Karpas-422 (cell line): ENCODE results near the gene PLA2G4B. TPM values are rescaled to one million over a fixed set of nuclear protein-coding genes. Genes with fewer than 3 reads are reported as not detected.

Source experiments
- DNase-seq: peaks from one replicate; pipeline ENCODE4 v3.0.0-alpha.2; 2015
- H2AFZ ChIP-seq: fragments of 200-600 bp; sonication (generic); 2 replicates; pipeline ENCODE4 v1.6.1; 2014; ENCODE audit warnings: antibody characterized with exemption, low read length, mixed read lengths
- H3K27ac ChIP-seq: fragments of 200-600 bp; sonication (generic); 2 replicates; pipeline ENCODE4 v1.5.1; 2014; ENCODE audit warnings: mild to moderate bottlenecking, low read length, moderate library complexity
- H3K27me3 ChIP-seq: fragments of 200-600 bp; sonication (generic); 2 replicates; pipeline ENCODE4 v1.6.1; 2014; ENCODE audit warnings: low read length, mixed read lengths
- H3K36me3 ChIP-seq: fragments of 200-600 bp; sonication (generic); 2 replicates; pipeline ENCODE4 v1.6.1; 2014; ENCODE audit warnings: low read length, mixed read lengths; ENCODE audit not compliant: insufficient read depth
- H3K4me1 ChIP-seq: fragments of 200-600 bp; sonication (generic); 2 replicates; pipeline ENCODE4 v1.6.1; 2014; ENCODE audit warnings: mild to moderate bottlenecking, low read length, mixed read lengths
- H3K4me2 ChIP-seq: fragments of 200-600 bp; sonication (generic); 2 replicates; pipeline ENCODE4 v1.6.1; 2014; ENCODE audit warnings: low read length, low read depth, mild to moderate bottlenecking; ENCODE audit not compliant: poor library complexity, severe bottlenecking
- H3K4me3 ChIP-seq: fragments of 200-600 bp; sonication (generic); 2 replicates; pipeline ENCODE4 v1.5.1; 2014; ENCODE audit warnings: mild to moderate bottlenecking, antibody characterized with exemption, low read length, mixed read lengths
- H3K79me2 ChIP-seq: fragments of 200-600 bp; sonication (generic); 2 replicates; pipeline ENCODE4 v1.6.1; 2014; ENCODE audit warnings: mild to moderate bottlenecking, low read length, mixed read lengths
- H3K9ac ChIP-seq: fragments of 200-600 bp; sonication (generic); 2 replicates; pipeline ENCODE4 v1.6.0; 2014; ENCODE audit warnings: low read length
- H3K9me2 ChIP-seq: fragments of 200-600 bp; sonication (generic), shearing (Covaris generic); replicated peaks from 2 replicates; pipeline ENCODE4 v1.6.0; 2014; ENCODE audit warnings: mild to moderate bottlenecking, low read length, moderate library complexity; ENCODE audit not compliant: insufficient read depth
- H3K9me3 ChIP-seq: fragments of 300-700, 200-600 bp; sonication (generic); 2 replicates; pipeline ENCODE4 v1.6.1; 2014; ENCODE audit warnings: low read length, mixed read lengths
- H4K20me1 ChIP-seq: fragments of 200-600 bp; sonication (generic); 2 replicates; pipeline ENCODE4 v1.6.1; 2014; ENCODE audit warnings: mild to moderate bottlenecking, antibody characterized with exemption, low read length, low read depth; ENCODE audit not compliant: insufficient read depth
- small RNA-seq: library from RNA; depleted of rRNA; stranded (forward); fragments of <200 nt; gene quantifications from one replicate; pipeline ENCODE3, GENCODE V24; 2014
- total RNA-seq: library from RNA; depleted of rRNA; stranded (reverse); fragments of >200 nt; shearing (Covaris generic); gene quantifications from 2 replicates; pipeline ENCODE4 v1.2.3, GENCODE V29; 2014; ENCODE audit warnings: low replicate concordance; rRNA removed

Gene PLA2G4B
- total RNA-seq, 1 experiment from 2014 or later: 2.2 TPM

GRCh38 chr15:41894791-41895463 is 56.3 kb downstream of the PLA2G4B start:
- Histone ChIP-seq H3K4me2 (no peak overlapping the region), H3K79me2 (no peaks in the 10 kb centered on the region), H3K9me3 (no peaks in the 10 kb centered on the region), H3K9ac (no peak overlapping the region), H3K27ac (no peak overlapping the region), H3K36me3 (no peaks in the 10 kb centered on the region; the same call in 1 of the 2 replicates), H2AFZ (no peak overlapping the region), H3K4me3 (no peak overlapping the region), H3K9me2 (no peaks in the 10 kb centered on the region), H3K27me3 (no peaks in the 10 kb centered on the region), H3K4me1 (peaks cover 4% of the 10 kb centered on the region; the same call in 1 of the 2 replicates), H4K20me1 (no peaks in the 10 kb centered on the region)
- DNase-seq: peak; percentile 55

- Histone ChIP-seq H3K9me2 (no peaks in the 10 kb centered on the region), H3K36me3 (no peaks in the 10 kb centered on the region; the same call in 1 of the 2 replicates), H4K20me1 (no peaks in the 10 kb centered on the region), H2AFZ (no peak overlapping the region), H3K79me2 (no peaks in the 10 kb centered on the region), H3K27ac (no peak overlapping the region), H3K9me3 (no peaks in the 10 kb centered on the region), H3K4me1 (peaks cover 4% of the 10 kb centered on the region; the same call in 1 of the 2 replicates), H3K4me2 (no peak overlapping the region), H3K4me3 (no peak overlapping the region), H3K27me3 (no peaks in the 10 kb centered on the region), H3K9ac (no peak overlapping the region)
- no peak for DNase-seq
Observed at GRCh38 chr15:41895491-41895890, 56.8 kb downstream of the PLA2G4B start.

- H3K4me1 ChIP-seq: peaks cover 4% of the 10 kb centered on the region; the same call in 1 of the 2 replicates
Observed at GRCh38 chr15:41895957-41896356, 57.3 kb downstream of the PLA2G4B start.

GRCh38 chr15:41896566-41896965 is 57.9 kb downstream of the PLA2G4B start:
- Histone ChIP-seq H3K4me2 (no peak overlapping the region), H3K36me3 (no peaks in the 10 kb centered on the region; the same call in 1 of the 2 replicates), H4K20me1 (no peaks in the 10 kb centered on the region), H3K4me1 (peaks cover 4% of the 10 kb centered on the region; the same call in 1 of the 2 replicates), H3K9me3 (no peaks in the 10 kb centered on the region), H3K27me3 (no peaks in the 10 kb centered on the region), H3K27ac (no peak overlapping the region), H3K79me2 (no peaks in the 10 kb centered on the region), H3K9ac (no peak overlapping the region), H2AFZ (no peak overlapping the region), H3K9me2 (no peaks in the 10 kb centered on the region), H3K4me3 (no peak overlapping the region)
- no peak for DNase-seq

More at GRCh38 chr15:41895957-41896356, 57.3 kb downstream of the PLA2G4B start:
- Histone ChIP-seq H4K20me1 (no peaks in the 10 kb centered on the region), H3K4me3 (no peak overlapping the region), H3K27me3 (no peaks in the 10 kb centered on the region), H3K4me2 (no peak overlapping the region), H3K79me2 (no peaks in the 10 kb centered on the region), H3K9me3 (no peaks in the 10 kb centered on the region), H3K27ac (no peak overlapping the region), H3K9ac (no peak overlapping the region), H3K36me3 (no peaks in the 10 kb centered on the region; the same call in 1 of the 2 replicates), H3K9me2 (no peaks in the 10 kb centered on the region), H2AFZ (no peak overlapping the region)
- no peak for DNase-seq

- Histone ChIP-seq H3K4me1 (peaks cover 4% of the 10 kb centered on the region; the same call in 1 of the 2 replicates), H3K9me2 (no peaks in the 10 kb centered on the region), H3K9me3 (no peaks in the 10 kb centered on the region), H3K27ac (no peak overlapping the region), H2AFZ (no peak overlapping the region), H3K4me3 (no peak overlapping the region), H4K20me1 (no peaks in the 10 kb centered on the region), H3K36me3 (no peaks in the 10 kb centered on the region; the same call in 1 of the 2 replicates), H3K9ac (no peak overlapping the region), H3K27me3 (no peaks in the 10 kb centered on the region), H3K4me2 (no peak overlapping the region), H3K79me2 (no peaks in the 10 kb centered on the region)
- no peak for DNase-seq
Observed at GRCh38 chr15:41897363-41897799, 58.7 kb downstream of the PLA2G4B start.

Small RNAs within 50 kb of the gene (small RNA-seq; reads per million reads assigned to genes)
- gene JMJD7-PLA2G4B (0.12 reads per million), gene MIR4310 (not detected), gene RNA5SP393 (not detected)

Other genes with a start within 250 kb of the PLA2G4B start
- 40.0 and 68.1 TPM in 2 replicates for gene MGA, start 178.4 kb upstream of the PLA2G4B start, total RNA-seq
- gene MAPKBP1, start 64.4 kb upstream of the PLA2G4B start, total RNA-seq: 17.8 and 29.8 TPM in 2 replicates
- gene JMJD7, start 10.8 kb upstream of the PLA2G4B start, total RNA-seq: 2.8 and 9.2 TPM in 2 replicates
- 0.11 and 0.22 TPM in 2 replicates for gene SPTBN5, start 55.2 kb downstream of the PLA2G4B start, total RNA-seq
- gene EHD4, start 133.7 kb downstream of the PLA2G4B start, total RNA-seq: 19.9 and 20.4 TPM in 2 replicates
- gene PLA2G4E, start 182.2 kb downstream of the PLA2G4B start, total RNA-seq: not detected in 2 replicates